ENCODE measurements around the gene ABCB11.

DNA sequence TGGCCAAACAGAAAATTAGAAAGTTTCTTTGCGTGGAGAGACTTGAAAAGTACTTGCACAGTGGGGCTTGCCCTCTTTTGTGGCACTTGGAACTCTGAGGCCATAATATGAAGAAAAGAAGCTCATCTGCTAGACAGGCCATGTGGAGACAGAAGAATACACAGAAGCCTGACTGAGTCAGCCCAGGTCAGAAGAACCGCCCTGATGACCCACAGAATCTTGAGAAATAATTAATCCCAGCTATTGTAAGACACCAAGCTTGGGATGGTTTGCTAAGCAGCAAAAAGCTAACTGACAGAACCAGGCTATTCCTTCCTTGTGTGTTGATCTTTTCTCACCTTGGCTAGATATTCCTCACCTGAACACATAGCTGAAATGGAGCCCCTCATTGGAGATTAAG lies 96.3 kb downstream of the ABCB11 start:
- TF ChIP-seq, protein P1, sequence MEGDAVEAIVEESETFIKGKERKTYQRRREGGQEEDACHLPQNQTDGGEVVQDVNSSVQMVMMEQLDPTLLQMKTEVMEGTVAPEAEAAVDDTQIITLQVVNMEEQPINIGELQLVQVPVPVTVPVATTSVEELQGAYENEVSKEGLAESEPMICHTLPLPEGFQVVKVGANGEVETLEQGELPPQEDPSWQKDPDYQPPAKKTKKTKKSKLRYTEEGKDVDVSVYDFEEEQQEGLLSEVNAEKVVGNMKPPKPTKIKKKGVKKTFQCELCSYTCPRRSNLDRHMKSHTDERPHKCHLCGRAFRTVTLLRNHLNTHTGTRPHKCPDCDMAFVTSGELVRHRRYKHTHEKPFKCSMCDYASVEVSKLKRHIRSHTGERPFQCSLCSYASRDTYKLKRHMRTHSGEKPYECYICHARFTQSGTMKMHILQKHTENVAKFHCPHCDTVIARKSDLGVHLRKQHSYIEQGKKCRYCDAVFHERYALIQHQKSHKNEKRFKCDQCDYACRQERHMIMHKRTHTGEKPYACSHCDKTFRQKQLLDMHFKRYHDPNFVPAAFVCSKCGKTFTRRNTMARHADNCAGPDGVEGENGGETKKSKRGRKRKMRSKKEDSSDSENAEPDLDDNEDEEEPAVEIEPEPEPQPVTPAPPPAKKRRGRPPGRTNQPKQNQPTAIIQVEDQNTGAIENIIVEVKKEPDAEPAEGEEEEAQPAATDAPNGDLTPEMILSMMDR (IDR thresholded peaks at IDR 0.05) = no peak
- no peak for TF ChIP-seq POLR2A (IDR thresholded peaks at IDR 0.05)
